TTC549 (cell line): ENCODE measurements around the gene TSC22D3.
"Not testable (repeated sequence)": the region's sequence is repeated elsewhere in the genome, so short reads cannot be mapped to it uniquely, and the experiment has no call there.

Experiments used
- FAIRE-seq: peaks from 2 replicates; lab custom pipeline; 2012; peaks lifted over from hg19 to GRCh38; lab: Jason Lieb, UNC

Gene TSC22D3

DNA sequence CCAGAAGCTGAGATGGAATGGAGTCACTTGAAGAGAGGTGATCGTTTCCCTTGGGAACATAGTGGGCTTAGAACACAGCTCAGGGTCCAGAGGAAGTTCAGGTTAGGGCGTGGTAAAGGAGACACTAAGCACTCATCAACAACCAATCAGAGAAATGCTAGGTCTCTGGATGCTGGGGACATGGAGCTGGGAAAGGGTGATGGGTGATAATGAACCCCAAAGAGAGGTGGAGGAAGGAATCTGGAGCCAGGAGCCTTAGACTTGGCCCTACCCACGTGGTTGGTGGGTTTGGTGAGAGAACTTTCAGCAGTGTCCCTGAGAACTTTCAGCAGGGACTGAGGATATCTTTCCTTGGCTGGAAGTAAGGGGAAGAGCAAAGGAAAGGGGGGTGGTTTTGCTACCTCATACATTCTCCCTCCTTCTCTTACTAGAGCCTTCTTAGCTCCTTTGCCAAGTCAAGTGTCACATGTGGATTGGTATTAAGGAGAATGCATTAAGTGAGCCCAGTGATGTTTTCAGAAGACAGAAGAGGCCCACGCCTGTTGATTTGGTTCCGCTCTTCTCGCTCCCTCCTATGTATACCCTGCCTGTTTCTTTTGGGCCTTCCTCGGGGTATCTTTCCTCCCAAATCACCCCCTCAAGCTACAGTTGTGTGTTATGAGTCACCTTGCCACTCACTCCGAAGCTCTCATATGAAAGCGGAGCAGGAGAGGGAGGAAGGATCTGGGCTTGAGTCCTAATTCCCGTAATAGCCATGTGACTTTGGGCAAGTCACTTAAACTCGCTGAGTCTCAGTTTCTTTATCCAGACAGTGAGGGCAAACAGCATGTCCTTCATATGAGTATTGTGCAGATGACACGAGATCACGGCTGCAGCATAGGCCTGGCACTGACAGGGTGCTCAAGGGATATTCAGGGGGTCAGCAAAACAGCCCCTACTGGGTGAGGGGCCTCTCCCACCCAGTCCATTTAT, 63.1 kb downstream of the TSC22D3 start:
- FAIRE-seq: no peak

DNA sequence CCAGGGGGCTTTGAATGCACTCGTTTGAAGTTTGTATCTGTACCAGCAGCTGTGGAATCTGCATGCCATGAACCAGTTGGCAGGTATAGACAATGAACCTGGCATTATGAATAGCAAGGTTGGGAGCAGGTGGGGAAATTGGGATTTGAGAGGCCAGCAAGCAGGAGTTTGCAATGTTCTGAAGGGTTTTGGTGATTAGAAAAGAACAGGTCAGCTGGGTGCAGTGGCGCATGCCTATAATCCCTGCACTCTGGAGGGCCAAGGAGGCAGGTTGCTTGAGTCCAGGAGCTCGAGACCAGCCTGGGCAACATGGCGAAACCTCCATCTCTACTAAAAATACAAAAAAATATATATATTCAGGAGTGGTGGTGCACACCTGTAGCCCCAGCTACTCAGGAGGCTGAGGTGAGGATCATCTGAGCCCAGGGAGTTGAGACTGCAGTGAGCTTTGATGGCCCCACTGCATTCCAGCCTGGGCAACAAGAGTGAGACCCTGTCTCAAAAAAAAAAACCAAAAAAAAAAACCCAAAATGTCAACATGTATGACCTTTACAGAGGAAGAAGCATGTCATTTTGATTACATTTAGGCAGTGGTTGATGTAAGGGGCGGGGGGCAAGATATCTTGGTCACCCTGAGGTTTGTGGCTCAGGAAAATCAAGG, 63.9 kb downstream of the TSC22D3 start:
- no peak for FAIRE-seq

- no peak for FAIRE-seq
These were observed 64.8 kb downstream of the TSC22D3 start for GRCh38 chrX:107710617-107711391.

DNA sequence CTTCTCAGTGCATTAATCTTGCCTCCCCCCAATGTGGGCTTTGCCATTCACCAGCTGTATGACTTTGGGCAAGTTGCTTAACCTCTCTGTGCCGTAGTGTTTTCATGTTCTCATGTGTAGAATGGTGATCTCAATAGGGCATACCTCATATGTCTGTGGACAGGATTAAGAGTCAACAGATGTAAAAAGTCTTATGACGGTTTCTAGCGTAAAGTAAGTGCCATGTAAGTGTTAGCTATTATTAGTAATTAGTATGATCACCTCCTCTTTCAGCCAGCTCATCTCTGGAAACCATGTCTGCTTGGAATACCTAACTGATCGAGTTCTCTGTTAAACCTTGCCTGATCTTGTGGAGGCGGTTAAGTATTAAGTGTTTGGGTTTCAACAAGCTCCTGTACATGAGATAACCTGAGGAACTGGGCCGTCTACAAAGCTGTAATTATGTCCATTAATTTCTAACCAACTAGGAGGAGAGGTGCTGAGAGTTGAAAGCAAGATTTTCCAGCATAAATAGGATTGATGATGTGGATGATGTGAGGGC, 66.3 kb downstream of the TSC22D3 start:
- no peak for FAIRE-seq

DNA sequence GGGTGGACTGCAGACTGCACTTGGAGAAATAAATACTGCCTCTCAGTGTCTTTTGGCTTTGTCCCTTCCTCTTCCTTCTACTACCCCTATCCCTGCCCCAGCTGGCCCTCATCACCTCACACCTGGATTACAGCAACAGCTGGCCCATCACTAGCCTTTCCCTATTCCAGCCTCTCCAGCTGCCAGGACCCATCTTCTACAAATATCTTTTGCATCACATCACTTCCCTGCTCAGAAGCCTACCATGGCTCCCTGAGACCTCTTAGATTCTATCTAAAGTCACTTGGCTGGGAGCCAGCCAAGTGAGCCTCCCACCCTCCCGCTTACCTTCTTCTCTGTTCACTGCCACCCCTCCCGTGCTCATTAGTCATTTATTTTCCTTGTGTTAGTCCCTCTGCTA, 66.8 kb downstream of the TSC22D3 start:
- FAIRE-seq: no peak

- no peak for FAIRE-seq
These were observed 67.7 kb downstream of the TSC22D3 start for GRCh38 chrX:107707866-107708265.

GRCh38 chrX:107706309-107706708, 69.3 kb downstream of the TSC22D3 start:
- no peak for FAIRE-seq

GRCh38 chrX:107704587-107704986, 71.0 kb downstream of the TSC22D3 start:
- FAIRE-seq: no peak

DNA sequence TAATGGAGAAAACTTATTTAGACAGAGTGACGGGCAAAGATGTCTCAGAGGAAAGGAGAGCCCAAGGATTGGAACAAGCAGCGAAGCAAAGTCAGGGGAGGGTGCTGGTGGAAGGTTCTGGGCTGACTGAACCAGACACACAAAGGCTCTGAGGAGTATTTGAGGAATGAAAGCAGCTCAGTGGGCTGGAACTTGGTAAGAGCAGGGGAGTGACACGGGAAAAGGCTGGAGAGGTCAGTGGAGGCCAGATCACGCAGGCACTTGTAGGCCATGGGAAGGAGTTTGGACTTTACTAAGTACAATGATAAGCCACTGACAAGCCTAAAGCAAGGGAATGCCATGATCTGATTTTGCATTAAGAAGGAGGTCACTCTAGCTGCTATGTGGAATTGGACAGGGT, 71.4 kb downstream of the TSC22D3 start:
- FAIRE-seq: no peak

DNA sequence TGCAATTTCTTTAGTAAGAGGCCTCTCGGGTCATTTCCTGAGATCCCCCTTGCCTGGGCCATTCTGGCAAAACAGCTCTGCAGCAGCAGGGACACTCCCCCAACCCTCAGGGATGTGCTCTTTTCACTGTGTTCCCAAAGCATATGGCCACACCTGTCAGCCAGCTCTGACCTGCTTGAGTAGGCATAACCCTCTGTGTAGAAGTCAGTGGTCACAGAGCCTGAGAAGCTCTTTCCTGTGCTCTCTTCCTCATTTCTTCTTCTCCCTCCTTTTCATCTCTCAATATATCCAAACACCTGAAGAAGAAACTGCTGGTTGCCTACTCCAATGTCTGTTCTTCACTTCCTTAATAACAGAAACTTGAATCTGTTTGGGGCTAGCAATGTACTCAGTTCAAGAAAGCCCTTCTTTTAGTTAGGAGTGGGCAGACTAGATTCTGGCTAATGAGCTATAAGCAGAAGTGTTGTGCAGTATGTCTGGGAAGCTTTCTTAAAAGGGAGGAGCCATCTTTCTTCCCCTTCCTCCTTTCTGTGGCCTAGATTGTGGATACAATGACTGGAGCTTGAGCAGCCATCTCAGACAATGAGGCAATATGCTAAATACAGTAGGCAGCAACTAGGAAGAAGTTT, 74.0 kb downstream of the TSC22D3 start:
- no peak for FAIRE-seq

DNA sequence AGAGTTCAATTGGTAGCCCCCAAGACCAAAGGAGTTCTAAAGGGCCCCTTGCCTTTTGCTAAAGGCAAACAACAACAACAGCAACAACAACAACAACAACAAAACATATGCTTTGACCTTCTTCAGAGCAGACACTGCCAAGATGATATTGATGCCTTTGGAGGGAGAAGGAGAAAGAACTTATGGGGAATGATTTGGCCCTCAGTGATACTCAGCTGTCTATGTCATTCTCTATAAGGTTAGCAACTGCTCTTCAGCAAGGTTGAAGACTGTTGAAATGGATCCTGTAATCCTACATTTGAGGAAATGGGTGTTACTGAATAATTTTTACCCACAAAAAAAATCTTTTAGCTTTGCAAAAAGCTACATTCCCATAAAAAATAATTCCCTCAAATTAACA, 74.8 kb downstream of the TSC22D3 start:
- no peak for FAIRE-seq

DNA sequence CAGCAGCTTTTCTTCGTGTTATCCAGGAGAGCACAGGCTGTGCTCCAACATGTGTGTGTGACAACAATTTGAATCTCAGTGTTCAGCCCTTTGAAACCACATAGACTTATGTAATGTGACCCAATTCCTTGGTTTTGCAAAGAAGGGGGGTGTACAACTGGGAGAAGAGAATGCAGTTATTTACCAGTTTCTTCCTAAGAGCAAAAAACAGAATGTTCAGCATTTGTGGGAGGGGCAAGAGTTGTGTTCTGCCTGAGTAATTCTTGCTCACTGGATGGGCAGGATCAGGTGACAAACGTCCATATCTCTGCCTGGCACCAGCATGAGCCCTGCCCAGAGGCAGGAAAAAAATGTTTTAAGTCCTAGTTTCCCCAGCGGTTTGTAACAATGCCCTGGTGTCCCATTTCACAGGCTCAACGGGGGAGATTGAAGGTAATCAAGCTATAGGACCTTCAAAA, 75.2 kb downstream of the TSC22D3 start:
- no peak for FAIRE-seq

GRCh38 chrX:107699616-107700015, 76.0 kb downstream of the TSC22D3 start:
- no peak for FAIRE-seq

- no peak for FAIRE-seq
These were observed 84.6 kb downstream of the TSC22D3 start for GRCh38 chrX:107691024-107691448.

- no peak for FAIRE-seq
These were observed 88.1 kb downstream of the TSC22D3 start for GRCh38 chrX:107687445-107687844.

- no peak for FAIRE-seq
These were observed 88.8 kb downstream of the TSC22D3 start for GRCh38 chrX:107686792-107687191.

DNA sequence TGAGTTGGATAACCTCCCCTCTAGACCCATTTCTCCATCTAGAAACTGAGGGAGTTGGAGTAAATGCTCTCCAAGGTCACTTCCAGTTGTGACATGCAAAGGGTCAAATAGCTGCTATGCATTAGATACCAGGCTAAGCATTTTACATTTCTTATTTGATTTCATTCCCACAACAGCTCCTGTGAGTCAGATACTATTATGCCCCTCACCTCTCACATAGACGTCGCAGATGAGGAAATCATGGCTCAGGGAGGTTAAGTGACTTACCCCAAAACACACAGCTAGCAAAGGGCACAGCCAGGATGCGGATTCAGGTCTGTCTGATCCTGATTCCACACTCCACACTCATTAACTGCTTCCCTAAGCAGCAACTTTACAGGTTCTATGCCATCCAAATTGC, 89.6 kb downstream of the TSC22D3 start:
- FAIRE-seq: no peak

DNA sequence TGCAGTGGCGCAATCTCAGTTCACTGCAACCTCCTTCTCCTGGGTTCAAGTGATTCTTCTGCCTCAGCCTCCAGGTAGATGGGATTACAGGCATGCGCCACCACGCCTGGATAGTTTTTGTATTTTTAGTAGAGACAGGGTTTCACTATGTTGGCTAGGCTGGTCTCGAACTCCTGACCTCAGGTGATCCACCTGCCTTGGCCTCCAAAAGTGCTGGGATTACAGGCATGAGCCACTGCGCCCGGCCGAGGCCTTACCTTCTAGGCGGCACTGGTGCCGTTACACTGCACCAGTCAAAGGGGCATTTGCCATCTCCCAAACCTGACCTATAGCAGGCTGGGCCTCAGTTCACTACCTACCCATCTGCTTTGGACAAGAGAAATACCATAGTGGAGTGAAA, 90.0 kb downstream of the TSC22D3 start:
- not testable (repeated sequence) for FAIRE-seq

DNA sequence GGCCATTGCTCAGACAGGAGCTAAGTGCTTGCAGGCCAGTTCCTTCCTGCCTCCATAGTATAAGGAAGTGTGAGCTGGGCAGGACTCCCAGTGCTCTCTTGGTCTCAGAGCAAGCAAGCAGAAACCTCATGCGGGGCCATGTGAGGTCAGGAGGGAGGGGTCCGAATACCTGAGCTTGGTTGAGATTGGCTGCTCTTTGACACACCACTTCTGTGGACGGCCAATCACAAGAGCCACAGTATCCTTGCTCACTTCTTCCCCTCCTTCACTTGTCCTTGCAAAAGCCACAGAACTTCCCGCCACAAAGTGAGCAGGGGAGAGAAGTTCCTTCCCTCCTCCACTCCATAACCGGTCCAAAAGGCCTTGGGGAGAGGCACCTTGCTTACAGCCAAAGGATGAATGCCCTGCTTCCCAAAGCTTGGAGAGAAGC, 90.6 kb downstream of the TSC22D3 start:
- no peak for FAIRE-seq

DNA sequence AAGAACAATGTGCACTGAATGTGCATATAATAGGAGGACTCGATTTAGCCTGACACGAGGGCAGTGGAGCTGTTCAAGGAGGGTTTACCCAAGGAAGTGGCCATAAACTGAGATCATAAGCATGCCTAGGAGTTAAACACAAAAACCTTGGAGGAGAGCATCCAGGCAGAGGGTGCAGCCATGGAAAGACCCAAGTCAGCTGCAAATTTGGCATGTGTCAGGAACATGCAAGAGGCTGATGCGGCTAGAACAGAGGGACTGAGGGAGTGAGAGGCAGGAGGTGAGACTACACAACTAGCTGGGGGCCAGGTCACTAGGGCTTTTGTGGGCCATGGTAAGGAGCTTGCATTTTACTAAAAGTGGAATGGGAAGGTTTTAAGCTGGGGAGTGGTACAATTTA, 91.7 kb downstream of the TSC22D3 start:
- no peak for FAIRE-seq

DNA sequence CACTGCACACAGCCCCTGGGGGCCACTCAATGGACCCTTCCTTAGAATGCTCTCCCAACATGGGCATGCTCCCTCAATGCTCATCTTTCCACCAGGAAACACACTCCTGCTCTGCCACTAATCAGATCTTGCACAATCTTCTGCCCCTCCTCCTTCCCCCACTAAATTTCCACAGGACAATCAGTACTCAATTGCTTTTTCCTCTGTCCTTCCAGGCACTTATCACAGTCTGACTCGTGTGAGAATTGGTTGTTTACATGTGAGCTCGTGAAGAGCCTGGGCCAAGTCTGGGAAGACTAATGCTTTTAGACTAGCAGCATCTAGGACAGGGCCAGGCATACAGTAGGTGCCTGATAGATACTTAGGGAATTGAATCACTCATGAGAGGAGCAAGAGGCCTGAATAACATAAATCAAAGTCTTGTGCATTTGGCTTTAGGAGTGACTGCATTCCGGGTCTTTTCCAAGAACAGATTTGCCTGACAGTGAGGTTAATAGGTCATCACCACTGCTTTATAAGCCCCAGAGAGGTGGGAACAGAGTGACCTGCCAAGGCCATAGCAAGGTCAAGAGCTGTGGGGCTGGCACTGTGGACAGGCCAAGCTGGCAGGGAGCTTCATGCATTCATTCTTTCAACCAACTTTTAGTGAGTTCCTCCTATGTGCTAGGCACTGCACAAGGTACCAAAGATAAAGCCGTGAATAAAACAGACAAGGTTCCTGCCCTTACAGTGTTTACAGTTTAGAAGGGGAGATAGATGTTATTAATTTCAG, 92.3 kb downstream of the TSC22D3 start:
- FAIRE-seq: no peak
